NCI-H345 treated with DMSO at 0.1 percent for 48 hours (cell line): Measurements from ENCODE around the gene GPRC5C.

ENCODE experiments used
- DNase-seq: peaks from one replicate; lab custom pipeline; 2025; ENCODE audit not compliant: unreplicated experiment; lab: John Stamatoyannopoulos, UW

Gene GPRC5C, protein sequence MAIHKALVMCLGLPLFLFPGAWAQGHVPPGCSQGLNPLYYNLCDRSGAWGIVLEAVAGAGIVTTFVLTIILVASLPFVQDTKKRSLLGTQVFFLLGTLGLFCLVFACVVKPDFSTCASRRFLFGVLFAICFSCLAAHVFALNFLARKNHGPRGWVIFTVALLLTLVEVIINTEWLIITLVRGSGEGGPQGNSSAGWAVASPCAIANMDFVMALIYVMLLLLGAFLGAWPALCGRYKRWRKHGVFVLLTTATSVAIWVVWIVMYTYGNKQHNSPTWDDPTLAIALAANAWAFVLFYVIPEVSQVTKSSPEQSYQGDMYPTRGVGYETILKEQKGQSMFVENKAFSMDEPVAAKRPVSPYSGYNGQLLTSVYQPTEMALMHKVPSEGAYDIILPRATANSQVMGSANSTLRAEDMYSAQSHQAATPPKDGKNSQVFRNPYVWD

GRCh38 chr17:74431568-74432423 lies at the start of gene GPRC5C:
TSS of gene GPRC5C (plus strand) at chr17:74432088. CDS start at chr17:74439777, 7,689 bp downstream.
- DNase-seq, result peak; percentile 72

DNA sequence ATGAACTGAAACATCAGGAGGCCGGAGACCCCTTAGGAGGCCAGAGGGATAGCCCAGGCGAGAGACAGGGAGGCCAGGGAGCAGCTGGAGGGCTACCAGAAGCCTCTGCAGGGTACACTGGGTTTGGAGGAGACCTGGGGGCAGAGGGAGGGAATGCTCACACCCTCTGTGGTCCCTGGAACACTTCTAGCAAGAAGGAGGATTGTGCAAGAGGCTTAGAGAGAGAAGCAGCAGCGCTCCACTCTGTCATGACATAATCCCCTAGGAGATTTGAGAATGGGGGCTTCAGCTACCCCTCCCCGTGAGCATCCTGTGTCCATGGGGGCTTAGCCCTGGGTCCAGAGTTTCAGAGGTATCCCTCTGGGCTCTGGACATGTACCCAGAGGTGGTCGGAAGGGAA lies 48.7 kb upstream of the GPRC5C start:
- DNase-seq, result no peak

DNA sequence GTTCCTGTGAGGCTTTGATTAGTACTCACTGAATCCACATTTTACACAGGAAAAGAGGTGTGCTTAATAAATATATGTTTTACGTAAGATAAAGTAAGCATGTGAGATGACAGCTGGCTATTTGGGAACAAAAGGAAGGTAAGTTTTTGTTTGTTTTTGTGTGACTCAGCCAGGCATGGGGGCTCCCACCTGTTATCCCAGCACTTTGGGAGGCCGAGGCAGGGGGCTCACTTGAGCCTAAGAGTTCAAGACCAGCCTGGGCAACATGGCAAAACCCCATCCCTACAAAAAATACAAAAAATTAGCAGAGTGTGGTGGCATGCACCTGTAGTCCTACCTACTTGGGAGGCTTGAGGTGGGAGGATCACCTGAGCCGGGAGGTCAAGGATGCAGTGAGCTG lies 46.7 kb upstream of the GPRC5C start:
- no peak for DNase-seq

GRCh38 chr17:74386386-74386785 lies 45.5 kb upstream of the GPRC5C start:
- no peak for DNase-seq

DNA sequence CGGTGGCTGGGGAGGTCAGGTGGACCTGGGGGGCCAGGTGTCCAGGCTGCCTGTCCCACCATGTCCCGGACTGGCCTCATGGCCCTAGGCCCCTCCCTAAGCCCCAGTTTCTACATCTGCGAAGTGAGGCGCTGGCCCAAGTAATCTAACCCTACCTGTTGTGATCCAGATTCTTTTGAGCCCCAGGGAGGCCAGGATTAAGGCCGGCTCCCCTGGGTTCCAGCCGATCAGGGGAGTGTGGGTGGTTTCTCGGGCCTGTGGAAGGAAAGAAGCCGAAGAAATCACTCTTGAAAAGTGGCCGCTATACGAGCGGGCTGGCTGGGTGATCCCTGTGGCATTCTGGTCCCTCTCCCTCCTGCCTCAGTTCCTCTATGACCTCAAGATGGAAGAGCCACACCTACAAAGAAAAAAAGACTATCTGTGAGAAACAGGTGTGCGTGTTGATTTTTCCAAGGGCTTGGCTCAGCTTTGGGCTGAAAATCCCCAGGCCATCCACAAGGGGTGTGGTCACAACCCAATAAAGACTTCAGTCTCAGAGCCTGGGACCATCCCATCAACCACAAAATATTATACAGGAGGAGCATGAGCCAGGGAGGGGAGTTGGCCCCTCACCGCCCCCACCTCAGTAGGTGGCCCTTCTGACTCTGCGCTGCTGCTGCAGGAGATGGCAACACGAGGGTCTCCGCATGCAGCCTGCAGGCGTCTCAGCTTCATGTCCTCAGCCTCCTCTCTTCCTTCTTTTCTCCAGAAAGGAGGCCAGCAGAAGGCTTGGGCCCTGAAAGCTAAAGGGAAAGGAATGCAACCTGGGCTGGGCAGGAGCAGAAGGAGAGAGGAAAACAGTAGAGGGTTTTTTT lies 44.3 kb upstream of the GPRC5C start:
- DNase-seq, result no peak

- no peak for DNase-seq
Measured at GRCh38 chr17:74389084-74389753, 42.7 kb upstream of the GPRC5C start.

- DNase-seq, result no peak
Measured at GRCh38 chr17:74389937-74390679, 41.8 kb upstream of the GPRC5C start.

- no peak for DNase-seq
Measured at GRCh38 chr17:74390680-74391653, 40.9 kb upstream of the GPRC5C start.

DNA sequence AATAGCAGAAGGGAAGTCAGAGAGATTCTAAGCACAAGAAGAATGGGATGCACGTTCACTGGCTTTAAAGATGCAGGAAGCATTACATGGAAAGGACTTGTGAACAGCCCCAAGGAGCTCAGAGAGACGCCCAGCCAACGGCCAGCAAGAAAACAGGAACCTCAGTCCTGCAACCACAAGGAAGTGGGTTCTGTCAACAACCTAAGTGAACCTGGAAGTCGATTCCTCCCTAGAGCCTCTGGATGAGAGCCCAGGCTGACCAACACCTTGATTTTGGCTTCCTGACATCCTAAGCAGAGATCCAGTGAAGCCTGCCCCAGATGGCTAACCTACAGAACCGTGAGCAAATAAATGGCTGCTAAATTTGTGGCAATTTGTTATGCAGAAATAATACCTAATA lies 40.1 kb upstream of the GPRC5C start:
- no peak for DNase-seq

GRCh38 chr17:74392848-74393247 lies 39.0 kb upstream of the GPRC5C start:
- DNase-seq, result no peak

DNA sequence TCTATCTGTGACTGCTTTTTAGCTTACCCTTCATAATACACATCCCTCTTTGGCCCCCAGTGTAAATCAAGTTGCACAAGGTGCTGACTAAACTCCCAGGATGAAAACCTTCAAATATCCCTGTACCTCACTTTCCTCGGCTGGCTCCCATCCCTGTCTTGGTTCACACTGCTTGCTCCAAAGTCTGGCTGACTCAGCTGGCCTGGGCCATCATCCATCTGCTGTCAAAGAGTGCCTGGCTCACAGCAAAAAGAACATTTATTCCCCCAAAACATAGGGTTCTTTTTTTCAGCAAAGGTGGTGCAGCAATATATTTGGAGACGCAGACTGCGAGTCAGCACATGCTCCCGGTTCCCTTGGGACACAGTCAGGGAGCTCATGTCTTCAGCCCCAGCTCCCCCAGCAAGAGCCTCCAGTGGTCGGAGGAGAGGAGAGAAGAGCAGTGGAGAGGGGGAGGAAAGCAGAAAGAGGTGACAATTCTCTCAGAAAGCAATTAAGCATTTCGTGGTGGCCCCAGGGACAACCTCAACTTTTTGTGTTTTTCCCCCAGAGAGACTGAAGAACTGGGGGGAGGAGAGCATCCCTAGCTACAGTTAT lies 38.4 kb upstream of the GPRC5C start:
- DNase-seq, result no peak

DNA sequence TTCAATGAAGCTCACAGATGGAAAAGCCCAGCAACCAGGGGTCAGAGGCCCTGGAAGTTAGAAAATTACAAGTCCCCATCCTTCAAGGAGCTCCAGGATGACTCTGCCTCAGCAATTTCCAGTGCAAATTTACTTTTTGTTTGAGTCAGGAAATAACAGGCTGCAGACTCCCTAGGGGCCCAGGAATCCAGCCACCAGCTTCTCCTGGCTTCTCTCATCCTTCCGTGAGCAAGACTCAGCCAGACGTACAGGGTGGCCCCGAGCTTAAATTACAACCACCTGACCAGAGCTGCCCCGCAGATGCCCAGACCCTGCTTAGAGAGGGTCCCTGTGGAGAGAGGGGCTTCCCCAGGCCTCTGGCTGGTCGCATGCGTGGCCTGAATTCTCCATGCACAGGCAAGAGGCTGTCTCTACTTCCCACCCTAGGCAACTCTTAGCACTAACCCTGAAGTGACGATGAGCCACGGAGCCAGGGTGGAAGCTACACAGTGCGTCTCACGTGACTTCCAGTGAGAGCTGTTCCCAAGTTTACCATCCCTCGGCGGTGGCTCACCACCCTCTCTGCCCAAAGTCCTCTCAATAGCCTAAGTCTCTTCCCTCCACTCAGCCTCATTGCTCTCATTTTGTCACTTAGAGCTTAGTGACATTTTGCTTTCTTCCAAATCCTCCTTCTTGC lies 37.5 kb upstream of the GPRC5C start:
- no peak for DNase-seq

DNA sequence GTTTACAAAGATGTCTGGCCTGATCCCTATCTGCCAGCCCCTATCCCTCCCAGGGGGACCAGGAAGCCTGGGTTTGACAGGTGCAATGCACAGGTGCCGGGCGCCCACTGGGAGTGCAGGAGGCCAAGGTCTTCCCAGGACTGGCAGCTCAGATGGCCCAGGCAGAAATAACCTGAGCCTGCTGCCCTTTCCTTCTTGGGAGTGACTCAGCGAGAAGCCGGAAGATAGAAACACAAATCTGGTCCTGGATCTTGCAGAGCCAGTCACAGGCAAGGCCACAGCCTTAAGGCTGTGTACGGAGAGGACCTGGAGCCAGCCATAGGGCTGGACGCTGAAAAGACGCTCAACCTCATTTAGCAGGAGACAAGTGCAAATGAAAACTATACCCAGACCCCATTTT lies 36.9 kb upstream of the GPRC5C start:
- DNase-seq, result no peak

GRCh38 chr17:74396567-74396966 lies 35.3 kb upstream of the GPRC5C start:
- DNase-seq, result no peak

- DNase-seq, result no peak
Measured at GRCh38 chr17:74402048-74402447, 29.8 kb upstream of the GPRC5C start.

GRCh38 chr17:74403512-74404137 lies 28.3 kb upstream of the GPRC5C start:
- no peak for DNase-seq

GRCh38 chr17:74404218-74404617 lies 27.7 kb upstream of the GPRC5C start:
- no peak for DNase-seq
